NCI-H1105 treated with DMSO at 0.1 percent for 48 hours (cell line): ENCODE data around the gene ANO2.

ENCODE experiments used
- DNase-seq: peaks from one replicate; lab custom pipeline; 2025; lab: John Stamatoyannopoulos, UW

Gene ANO2

GRCh38 chr12:5581616-5582015, 363.4 kb downstream of the ANO2 start:
- DNase-seq: no peak

- DNase-seq: no peak
Measured at GRCh38 chr12:5581019-5581418, 364.0 kb downstream of the ANO2 start.

GRCh38 chr12:5578775-5579174, 366.3 kb downstream of the ANO2 start:
- DNase-seq: no peak

- no peak for DNase-seq
Measured at GRCh38 chr12:5577741-5578140, 367.3 kb downstream of the ANO2 start.

GRCh38 chr12:5577211-5577612, 367.8 kb downstream of the ANO2 start:
- DNase-seq: no peak

- no peak for DNase-seq
Measured at GRCh38 chr12:5575987-5576386, 369.1 kb downstream of the ANO2 start.

- DNase-seq: no peak
Measured at GRCh38 chr12:5575232-5575631, 369.8 kb downstream of the ANO2 start.

- DNase-seq: no peak
Measured at GRCh38 chr12:5573390-5573789, 371.7 kb downstream of the ANO2 start.

- DNase-seq: no peak
Measured at GRCh38 chr12:5571115-5571514, 373.9 kb downstream of the ANO2 start.

- DNase-seq: no peak
Measured at GRCh38 chr12:5570416-5570815, 374.6 kb downstream of the ANO2 start.

GRCh38 chr12:5568325-5568981, 376.6 kb downstream of the ANO2 start:
- DNase-seq: no peak

- DNase-seq: peak; percentile 21
Measured at GRCh38 chr12:5567016-5567725, 377.9 kb downstream of the ANO2 start.

GRCh38 chr12:5565933-5566599, 379.0 kb downstream of the ANO2 start:
- DNase-seq: no peak

- DNase-seq: no peak
Measured at GRCh38 chr12:5562581-5562980, 382.5 kb downstream of the ANO2 start.

- DNase-seq: no peak
Measured at GRCh38 chr12:5561846-5562245, 383.2 kb downstream of the ANO2 start.

- no peak for DNase-seq
Measured at GRCh38 chr12:5561057-5561456, 384.0 kb downstream of the ANO2 start.

- DNase-seq: no peak
Measured at GRCh38 chr12:5560265-5560664, 384.8 kb downstream of the ANO2 start.

GRCh38 chr12:5557906-5558305, 387.2 kb downstream of the ANO2 start:
- DNase-seq: no peak

- DNase-seq: no peak
Measured at GRCh38 chr12:5556946-5557673, 387.9 kb downstream of the ANO2 start.

GRCh38 chr12:5556033-5556614, 388.9 kb downstream of the ANO2 start:
- DNase-seq: no peak

GRCh38 chr12:5554711-5555110, 390.3 kb downstream of the ANO2 start:
- DNase-seq: no peak

GRCh38 chr12:5549011-5549410, 396.0 kb downstream of the ANO2 start:
- no peak for DNase-seq
